GM13977 (cell line): Measurements from ENCODE around the gene IPCEF1.
"Not testable (repeated sequence)": the region's sequence is repeated elsewhere in the genome, so short reads cannot be mapped to it uniquely, and the experiment has no call there.

Experiments used
- DNase-seq: peaks from one replicate; pipeline ENCODE4 v3.0.0; 2012; ENCODE audit warnings: low spot score
- in situ Hi-C: fragments of 300-500 bp; cut with MboI; formaldehyde crosslinking; loops from one replicate; pipeline ENCODE4 v1.12.0; 2022; ENCODE audit warnings: low sequenced_read_pairs, low pct_unique_long_range_greater_than_20kb, mixed read lengths, inconsistent platforms; ENCODE audit not compliant: unreplicated experiment
- TF ChIP-seq, protein P1 (sequence below): IDR thresholded peaks from 2 replicates; pipeline ENCODE4 v1.5.1; 2012; ENCODE audit warnings: mild to moderate bottlenecking, control low read depth; ENCODE audit not compliant: insufficient read depth; ENCODE audit errors: extremely low read depth, missing control alignments

IPCEF1 gene

DNA sequence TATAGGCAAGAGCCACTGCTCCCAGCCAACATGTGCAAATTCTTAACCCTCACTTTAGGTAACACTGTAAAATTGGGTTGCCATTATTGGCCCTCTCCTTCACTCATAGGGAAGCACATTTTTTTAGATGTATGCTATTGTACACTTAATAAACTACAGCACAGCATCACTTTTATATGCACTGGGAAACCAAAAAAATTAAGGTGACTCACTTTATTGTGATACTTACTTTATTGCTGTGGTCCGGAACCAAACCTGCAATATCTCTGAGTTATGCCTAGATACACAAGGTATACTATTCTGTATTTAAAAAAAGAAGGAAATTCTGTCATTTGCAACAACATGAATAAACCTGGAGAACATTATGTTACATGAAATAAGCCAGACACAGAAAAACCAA is 40.5 kb downstream of the IPCEF1 start:
- DNase-seq = no peak
- TF ChIP-seq, protein P1, sequence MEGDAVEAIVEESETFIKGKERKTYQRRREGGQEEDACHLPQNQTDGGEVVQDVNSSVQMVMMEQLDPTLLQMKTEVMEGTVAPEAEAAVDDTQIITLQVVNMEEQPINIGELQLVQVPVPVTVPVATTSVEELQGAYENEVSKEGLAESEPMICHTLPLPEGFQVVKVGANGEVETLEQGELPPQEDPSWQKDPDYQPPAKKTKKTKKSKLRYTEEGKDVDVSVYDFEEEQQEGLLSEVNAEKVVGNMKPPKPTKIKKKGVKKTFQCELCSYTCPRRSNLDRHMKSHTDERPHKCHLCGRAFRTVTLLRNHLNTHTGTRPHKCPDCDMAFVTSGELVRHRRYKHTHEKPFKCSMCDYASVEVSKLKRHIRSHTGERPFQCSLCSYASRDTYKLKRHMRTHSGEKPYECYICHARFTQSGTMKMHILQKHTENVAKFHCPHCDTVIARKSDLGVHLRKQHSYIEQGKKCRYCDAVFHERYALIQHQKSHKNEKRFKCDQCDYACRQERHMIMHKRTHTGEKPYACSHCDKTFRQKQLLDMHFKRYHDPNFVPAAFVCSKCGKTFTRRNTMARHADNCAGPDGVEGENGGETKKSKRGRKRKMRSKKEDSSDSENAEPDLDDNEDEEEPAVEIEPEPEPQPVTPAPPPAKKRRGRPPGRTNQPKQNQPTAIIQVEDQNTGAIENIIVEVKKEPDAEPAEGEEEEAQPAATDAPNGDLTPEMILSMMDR = no peak
- in situ Hi-C loops = no loop called here

DNA sequence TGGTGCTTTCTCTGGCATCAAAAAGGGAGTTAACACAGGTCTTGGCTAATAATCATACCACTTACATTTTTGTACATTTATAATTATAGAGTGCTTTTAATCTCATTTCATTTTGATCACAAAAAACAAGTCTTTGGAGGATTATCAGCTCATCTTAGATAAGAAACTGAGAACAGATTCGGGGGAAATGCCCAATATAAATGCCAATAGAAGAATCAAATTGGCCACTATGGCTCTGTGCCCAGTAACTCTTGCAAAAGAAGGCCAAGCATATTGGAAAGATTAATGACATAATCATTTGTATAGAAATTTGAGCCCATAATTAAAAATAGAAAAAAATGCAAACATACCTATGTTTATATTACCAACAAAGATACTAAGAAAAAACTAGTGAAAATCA is 42.5 kb downstream of the IPCEF1 start:
- in situ Hi-C loops = no loop called here
- no peak for DNase-seq
- TF ChIP-seq, protein P1 = no peak

DNA sequence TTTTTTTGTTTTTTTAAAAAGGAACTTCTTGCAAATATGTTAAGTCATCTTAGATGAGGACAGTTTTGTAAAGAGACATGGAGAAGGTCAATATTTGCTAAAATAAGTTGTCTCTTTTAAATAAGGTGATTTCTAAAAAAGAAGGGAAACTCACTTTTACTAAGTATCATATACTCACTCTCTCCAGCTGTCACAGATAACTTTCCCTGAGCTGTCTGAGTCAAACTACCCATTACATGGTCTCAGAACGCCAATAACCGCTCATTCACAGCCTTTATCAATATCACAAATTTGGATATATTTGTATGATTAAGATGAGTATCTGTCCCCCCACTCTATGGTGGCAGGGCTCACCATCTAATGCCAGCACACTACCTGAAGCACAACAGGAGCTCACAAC is 47.6 kb downstream of the IPCEF1 start:
- no peak for DNase-seq
- in situ Hi-C loops = no loop called here
- TF ChIP-seq, protein P1 = no peak

DNA sequence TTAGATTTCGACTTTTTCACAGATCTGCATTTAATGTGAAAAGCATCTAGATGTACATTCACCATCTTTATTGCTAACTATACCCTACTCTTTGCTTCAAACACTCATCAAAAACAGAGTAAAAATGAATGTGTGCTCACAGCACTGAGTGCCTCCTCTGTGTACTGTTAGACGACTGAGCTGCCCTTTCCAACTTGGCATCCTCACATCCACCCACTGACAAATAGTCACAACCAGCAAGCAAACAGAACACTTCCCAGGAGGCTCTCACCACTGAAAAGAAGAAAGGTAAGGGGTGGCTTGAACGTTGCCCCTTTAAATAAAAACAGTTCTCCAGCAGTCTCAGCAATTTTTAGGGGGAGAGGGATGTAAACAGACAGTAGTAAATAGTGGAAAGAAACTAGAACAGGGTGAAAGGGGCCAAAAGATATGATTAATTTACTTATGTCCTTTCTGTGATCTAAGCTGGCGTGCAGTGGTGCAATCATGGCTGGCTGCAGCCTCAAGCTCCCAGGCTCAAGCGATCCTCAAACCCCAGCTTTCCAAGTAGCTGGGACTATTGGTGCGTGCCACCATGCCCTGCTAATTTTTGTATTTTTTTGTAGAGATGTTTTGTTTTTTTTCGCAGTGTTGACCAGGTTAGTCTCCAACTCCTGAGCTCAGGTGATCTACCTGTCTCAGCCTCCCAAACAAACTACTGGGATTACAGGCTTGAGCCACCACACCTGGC is 48.7 kb downstream of the IPCEF1 start:
- no peak for DNase-seq
- in situ Hi-C loops = no loop called here
- TF ChIP-seq, protein P1 = no peak

DNA sequence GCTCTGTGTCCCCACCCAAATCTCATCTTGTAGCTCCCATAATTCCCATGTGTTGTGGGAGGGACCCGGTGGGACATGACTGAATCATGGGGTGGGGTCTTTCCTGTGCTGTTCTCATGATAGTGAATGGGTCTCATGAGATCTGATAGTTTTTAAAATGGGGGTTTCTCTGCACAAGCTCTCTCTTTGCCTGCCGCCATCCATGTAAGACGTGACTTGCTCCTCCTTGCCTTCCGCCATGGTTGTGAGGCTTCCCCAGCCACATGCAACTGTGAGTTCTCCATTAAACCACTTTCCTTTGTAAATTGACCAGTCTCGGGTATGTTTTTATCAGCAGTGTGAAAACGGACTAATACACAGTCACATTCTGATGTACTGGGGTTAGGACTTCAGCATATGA is 49.5 kb downstream of the IPCEF1 start:
- in situ Hi-C loops, DNase-seq: not testable (repeated sequence)

DNA sequence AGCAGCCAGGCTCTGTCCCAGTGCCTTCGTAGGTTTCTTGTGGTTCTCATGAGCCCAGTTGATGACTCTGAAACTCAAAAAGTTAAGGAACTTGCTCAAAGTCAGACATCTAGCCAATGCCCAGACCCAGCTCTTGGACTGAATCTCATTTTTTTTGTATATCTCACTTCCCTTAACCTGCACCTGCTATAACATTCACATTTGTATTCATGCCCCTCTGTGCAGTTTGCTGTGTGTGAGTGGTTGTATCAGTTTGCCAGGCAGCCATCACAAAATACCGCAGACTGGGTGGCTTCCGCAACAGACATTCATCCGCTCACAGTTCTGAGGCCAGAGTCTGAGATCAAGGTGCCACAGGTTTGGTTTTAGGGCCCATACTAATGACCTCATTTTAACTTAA is 49.9 kb downstream of the IPCEF1 start:
- TF ChIP-seq, protein P1 = no peak
- in situ Hi-C loops = no loop called here
- DNase-seq = no peak

DNA sequence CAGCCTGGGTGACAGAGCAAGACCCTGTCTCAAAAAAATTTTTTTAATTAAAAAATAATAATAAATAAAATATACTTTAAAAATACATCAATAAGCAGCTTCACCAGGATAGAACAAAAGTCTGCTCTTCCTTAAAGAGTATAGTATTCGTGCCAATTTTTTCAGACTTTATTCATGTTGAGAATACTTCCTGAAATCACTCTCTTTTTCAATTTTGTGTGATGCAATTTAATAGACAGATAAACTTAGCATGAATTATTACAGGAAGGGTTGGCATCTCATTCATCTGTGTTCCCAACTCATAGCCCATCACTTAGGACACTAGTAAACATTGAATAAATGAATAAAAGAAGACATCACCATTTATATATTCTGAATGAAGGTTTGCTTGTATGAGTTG is 52.4 kb downstream of the IPCEF1 start:
- TF ChIP-seq, protein P1 = no peak
- in situ Hi-C loops = no loop called here

DNA sequence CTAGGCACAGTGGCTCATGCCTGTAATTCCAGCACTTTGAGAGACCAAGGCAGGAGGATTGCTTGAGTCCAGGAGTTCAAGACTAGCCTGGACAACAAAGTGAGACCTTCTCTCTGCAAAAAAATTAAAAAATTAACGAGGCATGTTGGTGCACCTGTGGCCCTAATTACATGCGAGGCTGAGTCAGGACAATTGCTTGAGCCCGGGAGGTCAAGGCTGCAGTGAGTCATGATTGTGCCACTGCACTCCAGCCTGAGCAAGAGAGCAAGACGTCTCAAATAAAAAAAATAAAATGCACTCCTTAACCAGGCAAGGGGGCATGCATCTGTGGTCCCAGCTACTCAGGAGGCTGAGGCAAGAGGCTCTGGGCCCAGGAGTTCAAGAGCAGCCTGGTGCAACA is 53.0 kb downstream of the IPCEF1 start:
- in situ Hi-C loops, DNase-seq: not testable (repeated sequence)

More for the DNA sequence above, 52.4 kb downstream of the IPCEF1 start:
- no peak for DNase-seq
